NCI-H82 treated with DMSO at 0.1 percent for 48 hours (cell line): ENCODE results near the gene USHBP1.

Experiments
- DNase-seq: peaks from one replicate; lab custom pipeline; 2025; ENCODE audit not compliant: unreplicated experiment; lab: John Stamatoyannopoulos, UW

The USHBP1 gene

GRCh38 chr19:17240826-17241399 is 23.6 kb downstream of the USHBP1 start:
- DNase-seq: peak; percentile 61

GRCh38 chr19:17240062-17240752 is 24.3 kb downstream of the USHBP1 start:
- peak; percentile 99 for DNase-seq

- DNase-seq: no peak
These were observed 26.5 kb downstream of the USHBP1 start for GRCh38 chr19:17237747-17238706.

- DNase-seq: peak; percentile 65
These were observed 27.6 kb downstream of the USHBP1 start for GRCh38 chr19:17236811-17237543.

- DNase-seq: peak; percentile 90
These were observed 28.4 kb downstream of the USHBP1 start for GRCh38 chr19:17235971-17236777.

- no peak for DNase-seq
These were observed 29.1 kb downstream of the USHBP1 start for GRCh38 chr19:17235300-17235970.

GRCh38 chr19:17234911-17235299 is 29.6 kb downstream of the USHBP1 start:
- peak; percentile 86 for DNase-seq

- no peak for DNase-seq
These were observed 32.3 kb downstream of the USHBP1 start for GRCh38 chr19:17232258-17232657.

GRCh38 chr19:17229890-17230289 is 34.7 kb downstream of the USHBP1 start:
- DNase-seq: no peak

GRCh38 chr19:17227798-17228367 is 36.7 kb downstream of the USHBP1 start:
- DNase-seq: no peak

GRCh38 chr19:17226002-17226933 is 38.3 kb downstream of the USHBP1 start, which contains the start of gene OCEL1:
Gene OCEL1 (plus strand): TSS chr19:17226226. CDS start chr19:17226248, 22 bp downstream.
- peak; percentile 97 for DNase-seq

GRCh38 chr19:17225053-17225452 is 39.5 kb downstream of the USHBP1 start:
- no peak for DNase-seq

GRCh38 chr19:17220207-17220758 is 44.3 kb downstream of the USHBP1 start:
- no peak for DNase-seq

GRCh38 chr19:17219286-17219685 is 45.3 kb downstream of the USHBP1 start:
- DNase-seq: no peak

GRCh38 chr19:17216058-17216670 is 48.4 kb downstream of the USHBP1 start:
- no peak for DNase-seq

GRCh38 chr19:17215127-17215971 is 49.2 kb downstream of the USHBP1 start, which contains the start of gene USE1:
Gene USE1 (plus strand): TSS chr19:17215357. CDS start chr19:17215406, 49 bp downstream.
- peak; percentile 86 for DNase-seq
